ENCODE results near the gene EIF4G1. TPM values are rescaled to one million over a fixed set of nuclear protein-coding genes. Genes with fewer than 3 reads are reported as not detected.

The EIF4G1 gene
- total and polyA plus RNA-seq, 10 of the 15 experiments (the other 5 are each of a cell fraction or from before 2014, with no cell fraction given): 5.7 to 462 (median 237) TPM

DNA sequence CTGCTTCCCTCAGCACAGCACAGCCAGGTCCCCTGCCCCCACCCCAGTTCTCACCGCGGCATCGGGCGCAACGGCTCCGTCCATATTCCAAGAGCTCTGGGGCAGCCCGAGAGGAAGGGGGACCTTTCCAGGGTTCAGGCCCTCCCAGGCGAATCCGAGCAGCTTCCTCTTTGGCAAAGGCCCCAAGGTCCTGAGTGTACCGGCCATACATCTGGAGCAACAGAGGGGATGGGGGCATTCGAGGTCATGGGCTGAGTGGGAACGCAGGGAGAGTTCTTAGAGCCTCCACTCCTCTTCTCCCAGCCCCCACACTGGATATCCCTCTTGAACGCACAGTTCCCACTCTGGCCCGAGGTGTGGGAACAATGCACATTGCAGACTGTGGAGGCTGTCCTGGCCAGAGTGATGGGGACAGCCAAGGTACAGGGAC, 44.5 kb downstream of the EIF4G1 start:
- no TSS peak for BruUV-seq (replicated peaks)
- Histone ChIP-seq H3K36me3 (ENCODE audit: control insufficient read depth in 2 of 2, insufficient read depth in 2 of 2, low read length in 1 of 2) (no peaks in the 10 kb centered on the region), H3K4me1 (ENCODE audit: control insufficient read depth, insufficient read depth, low read length) (peaks cover 6% of the 10 kb centered on the region), H4K20me1 (ENCODE audit: control insufficient read depth, insufficient read depth) (no peaks in the 10 kb centered on the region), H3K9ac (ENCODE audit: control insufficient read depth, insufficient read depth, low read length) (no peak overlapping the region), H3K79me2 (ENCODE audit: control insufficient read depth, insufficient read depth, low read length) (peaks cover 7% of the 10 kb centered on the region), H3K27me3 (replicated peaks in 1 of 2; ENCODE audit: control insufficient read depth in 2 of 2, insufficient read depth in 2 of 2, low read length in 1 of 2) (no peaks in the 10 kb centered on the region; a peak in 1 of 4 replicates), H3K9me3 (replicated peaks; ENCODE audit: control insufficient read depth, insufficient read depth, low read length) (no peaks in the 10 kb centered on the region), H2AFZ (ENCODE audit: control insufficient read depth, low read depth, low read length) (no peak overlapping the region), H3K4me2 (ENCODE audit: control insufficient read depth, insufficient read depth) (no peak overlapping the region), H3K27ac (ENCODE audit: control insufficient read depth, insufficient read depth) (no peak overlapping the region), H3K4me3 (no peak overlapping the region)
- intact Hi-C loops (cut with micrococcal nuclease; ENCODE audit: unreplicated experiment) (no loop called here), in situ Hi-C loops (cut with MboI) (no loop called here)
- no peak for DNase-seq (ENCODE audit: low read depth, low spot score)
- 58% methylated on average over 14 of the region's 14 CpGs for WGBS (ENCODE audit: insufficient coverage, insufficient replicate concordance, low lambda C conversion rate, missing lambda C conversion rate)
- ChIA-PET POLR2A (no interaction called here), RAD21 (ENCODE audit: unreplicated experiment) (no interaction called here), CTCF (no interaction called here), SMC1A (ENCODE audit: uncharacterized antibody, unreplicated experiment) (no interaction called here)
- ATAC-seq: no peak
- TF ChIP-seq, protein P1, sequence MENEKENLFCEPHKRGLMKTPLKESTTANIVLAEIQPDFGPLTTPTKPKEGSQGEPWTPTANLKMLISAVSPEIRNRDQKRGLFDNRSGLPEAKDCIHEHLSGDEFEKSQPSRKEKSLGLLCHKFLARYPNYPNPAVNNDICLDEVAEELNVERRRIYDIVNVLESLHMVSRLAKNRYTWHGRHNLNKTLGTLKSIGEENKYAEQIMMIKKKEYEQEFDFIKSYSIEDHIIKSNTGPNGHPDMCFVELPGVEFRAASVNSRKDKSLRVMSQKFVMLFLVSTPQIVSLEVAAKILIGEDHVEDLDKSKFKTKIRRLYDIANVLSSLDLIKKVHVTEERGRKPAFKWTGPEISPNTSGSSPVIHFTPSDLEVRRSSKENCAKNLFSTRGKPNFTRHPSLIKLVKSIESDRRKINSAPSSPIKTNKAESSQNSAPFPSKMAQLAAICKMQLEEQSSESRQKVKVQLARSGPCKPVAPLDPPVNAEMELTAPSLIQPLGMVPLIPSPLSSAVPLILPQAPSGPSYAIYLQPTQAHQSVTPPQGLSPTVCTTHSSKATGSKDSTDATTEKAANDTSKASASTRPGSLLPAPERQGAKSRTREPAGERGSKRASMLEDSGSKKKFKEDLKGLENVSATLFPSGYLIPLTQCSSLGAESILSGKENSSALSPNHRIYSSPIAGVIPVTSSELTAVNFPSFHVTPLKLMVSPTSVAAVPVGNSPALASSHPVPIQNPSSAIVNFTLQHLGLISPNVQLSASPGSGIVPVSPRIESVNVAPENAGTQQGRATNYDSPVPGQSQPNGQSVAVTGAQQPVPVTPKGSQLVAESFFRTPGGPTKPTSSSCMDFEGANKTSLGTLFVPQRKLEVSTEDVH (IDR thresholded peaks at IDR 0.05; ENCODE audit: low read depth, partially characterized antibody): no peak
- TF ChIP-seq POLR2A (IDR thresholded peaks at IDR 0.05; ENCODE audit: low read depth, low read length): no peak
- TF ChIP-seq IKZF2 (IDR thresholded peaks at IDR 0.05): no peak
- no peak for TF ChIP-seq SRF (IDR thresholded peaks at IDR 0.05; ENCODE audit: low read depth in 2 of 2, low read length in 2 of 2)
- no peak for TF ChIP-seq ZZZ3 (IDR thresholded peaks at IDR 0.05; ENCODE audit: control insufficient read depth, insufficient read length, low read depth)
- TF ChIP-seq TCF12 (IDR thresholded peaks at IDR 0.05; ENCODE audit: low read depth, low read length): no peak
- TF ChIP-seq ZNF217 (IDR thresholded peaks at IDR 0.05): no peak
- no peak for TF ChIP-seq TARDBP (IDR thresholded peaks at IDR 0.05; ENCODE audit: borderline replicate concordance)
- no peak for TF ChIP-seq TBL1XR1 (IDR thresholded peaks at IDR 0.05; ENCODE audit: low read depth, low read length)
- no peak for TF ChIP-seq FOXK2 (IDR thresholded peaks at IDR 0.05)
- TF ChIP-seq, protein P2, sequence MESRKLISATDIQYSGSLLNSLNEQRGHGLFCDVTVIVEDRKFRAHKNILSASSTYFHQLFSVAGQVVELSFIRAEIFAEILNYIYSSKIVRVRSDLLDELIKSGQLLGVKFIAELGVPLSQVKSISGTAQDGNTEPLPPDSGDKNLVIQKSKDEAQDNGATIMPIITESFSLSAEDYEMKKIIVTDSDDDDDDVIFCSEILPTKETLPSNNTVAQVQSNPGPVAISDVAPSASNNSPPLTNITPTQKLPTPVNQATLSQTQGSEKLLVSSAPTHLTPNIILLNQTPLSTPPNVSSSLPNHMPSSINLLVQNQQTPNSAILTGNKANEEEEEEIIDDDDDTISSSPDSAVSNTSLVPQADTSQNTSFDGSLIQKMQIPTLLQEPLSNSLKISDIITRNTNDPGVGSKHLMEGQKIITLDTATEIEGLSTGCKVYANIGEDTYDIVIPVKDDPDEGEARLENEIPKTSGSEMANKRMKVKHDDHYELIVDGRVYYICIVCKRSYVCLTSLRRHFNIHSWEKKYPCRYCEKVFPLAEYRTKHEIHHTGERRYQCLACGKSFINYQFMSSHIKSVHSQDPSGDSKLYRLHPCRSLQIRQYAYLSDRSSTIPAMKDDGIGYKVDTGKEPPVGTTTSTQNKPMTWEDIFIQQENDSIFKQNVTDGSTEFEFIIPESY (IDR thresholded peaks at IDR 0.05): no peak
- no peak for TF ChIP-seq NR2C1 (IDR thresholded peaks at IDR 0.05)
- FAIRE-seq: no peak
